Stimulated activated CD8-positive, alpha-beta memory T cell treated with anti-CD3 and anti-CD28 coated beads, Interleukin-15, amount 100 ng/mL, for 48 hours (primary cell): Measurements from ENCODE around the gene EN2.

Experiments
- DNase-seq, 2 donors: peaks; one replicate each; pipeline ENCODE4 v3.0.0-alpha.2; 2020; ENCODE audit warnings: low read depth in 2 of 2

The EN2 gene

DNA sequence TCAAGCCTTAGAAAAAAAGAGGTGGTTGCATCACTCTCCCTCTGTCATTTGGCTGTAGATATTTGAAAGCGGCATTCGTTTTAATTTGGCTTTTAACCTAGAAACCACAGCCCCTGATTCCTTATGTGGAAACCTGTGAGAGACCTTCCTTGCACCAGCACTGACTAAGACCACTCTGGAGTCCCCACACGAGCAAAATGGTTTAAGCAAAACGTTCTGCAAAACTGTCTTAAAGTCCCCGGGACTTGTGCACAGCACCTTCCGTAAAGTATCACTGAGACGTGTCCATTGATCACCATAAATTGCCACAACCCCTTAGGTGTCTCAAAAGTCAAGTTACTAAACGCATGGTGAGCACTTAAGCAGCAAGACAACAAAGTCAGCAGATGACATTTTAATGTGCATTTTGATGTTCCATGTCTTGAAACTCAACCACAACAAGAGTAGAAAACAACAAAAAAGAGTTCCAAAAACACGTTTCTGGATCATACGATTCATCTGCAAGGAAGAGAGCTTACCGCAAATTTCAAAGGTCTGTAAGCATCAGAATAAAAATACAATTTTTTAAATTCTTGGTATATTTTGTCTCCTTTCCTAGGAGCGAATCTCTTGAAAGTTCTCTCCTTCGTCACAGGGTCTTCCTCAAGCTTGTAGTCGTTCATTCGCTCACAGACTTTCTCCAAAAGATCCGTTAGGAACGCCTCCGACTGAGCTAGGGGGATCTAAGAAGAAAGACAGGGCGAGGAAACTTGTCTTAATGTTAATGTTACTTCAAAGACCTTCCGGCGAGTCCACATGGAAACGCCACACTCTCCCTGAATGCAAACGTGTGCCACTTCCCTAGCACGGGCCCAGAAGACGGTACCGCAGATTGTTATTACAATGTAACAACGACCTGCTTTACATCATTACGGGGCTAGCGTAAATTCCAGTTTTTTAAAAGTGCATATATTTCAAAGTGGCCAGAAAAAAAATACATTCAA is 50.7 kb downstream of the EN2 start:
- no peak for DNase-seq

DNA sequence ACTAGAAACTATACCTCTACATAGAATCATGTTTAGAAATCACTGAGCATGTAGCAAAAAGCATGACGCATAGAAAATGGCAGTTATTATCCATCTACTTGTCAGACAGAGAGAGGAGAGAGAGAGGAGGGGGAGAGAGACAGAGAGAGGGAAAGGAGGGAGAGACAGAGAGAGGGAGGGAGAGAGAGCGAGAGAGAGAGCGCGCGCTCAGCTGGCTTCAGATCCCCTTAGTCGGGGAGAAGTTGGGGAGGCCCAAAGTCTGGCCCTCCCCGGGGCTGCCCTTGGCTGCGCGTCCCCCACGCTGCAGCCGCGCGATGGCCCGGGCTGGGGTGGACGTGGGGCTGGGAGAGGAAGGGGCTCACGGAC is 51.4 kb downstream of the EN2 start:
- no peak for DNase-seq

DNA sequence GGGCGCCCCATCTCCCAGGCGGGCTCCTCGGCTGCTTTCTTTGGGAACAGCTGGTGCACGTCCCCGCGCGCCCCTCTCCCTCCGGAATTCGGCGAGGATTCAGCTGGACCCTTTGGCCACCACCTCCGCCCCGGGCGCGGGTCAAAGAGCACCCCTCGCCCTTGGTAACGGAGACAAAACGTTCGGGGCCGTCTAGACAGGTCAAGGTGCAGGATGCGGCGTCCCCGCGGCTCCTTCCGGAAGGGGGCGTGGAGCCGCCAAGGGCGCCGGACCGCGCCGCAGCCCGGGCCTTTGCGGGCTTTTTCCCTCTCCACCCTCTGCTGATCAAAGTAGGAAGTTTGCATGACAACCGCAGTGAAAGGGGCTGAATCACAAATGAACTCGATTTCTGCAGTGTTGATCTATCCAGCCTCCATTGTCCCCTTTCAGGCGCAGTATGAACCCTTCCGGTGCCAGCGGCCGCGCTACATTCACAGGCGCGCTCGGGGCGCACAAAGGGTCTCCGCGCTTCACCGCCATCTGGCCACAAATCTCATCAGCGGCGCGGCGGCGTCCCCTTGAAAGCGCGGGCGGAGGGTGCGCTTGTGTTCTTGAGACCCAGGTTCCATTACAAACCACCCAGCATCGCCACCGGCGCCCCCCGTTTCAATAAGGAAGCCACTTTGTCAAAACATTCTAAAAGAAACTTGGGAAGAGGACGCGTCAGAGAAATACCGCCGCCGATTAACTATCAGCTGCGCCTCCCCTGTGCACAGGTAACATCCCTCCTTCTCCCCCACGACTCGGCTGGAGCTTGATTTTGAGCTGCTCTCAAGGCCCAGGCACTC is 52.0 kb downstream of the EN2 start:
- no peak for DNase-seq

DNA sequence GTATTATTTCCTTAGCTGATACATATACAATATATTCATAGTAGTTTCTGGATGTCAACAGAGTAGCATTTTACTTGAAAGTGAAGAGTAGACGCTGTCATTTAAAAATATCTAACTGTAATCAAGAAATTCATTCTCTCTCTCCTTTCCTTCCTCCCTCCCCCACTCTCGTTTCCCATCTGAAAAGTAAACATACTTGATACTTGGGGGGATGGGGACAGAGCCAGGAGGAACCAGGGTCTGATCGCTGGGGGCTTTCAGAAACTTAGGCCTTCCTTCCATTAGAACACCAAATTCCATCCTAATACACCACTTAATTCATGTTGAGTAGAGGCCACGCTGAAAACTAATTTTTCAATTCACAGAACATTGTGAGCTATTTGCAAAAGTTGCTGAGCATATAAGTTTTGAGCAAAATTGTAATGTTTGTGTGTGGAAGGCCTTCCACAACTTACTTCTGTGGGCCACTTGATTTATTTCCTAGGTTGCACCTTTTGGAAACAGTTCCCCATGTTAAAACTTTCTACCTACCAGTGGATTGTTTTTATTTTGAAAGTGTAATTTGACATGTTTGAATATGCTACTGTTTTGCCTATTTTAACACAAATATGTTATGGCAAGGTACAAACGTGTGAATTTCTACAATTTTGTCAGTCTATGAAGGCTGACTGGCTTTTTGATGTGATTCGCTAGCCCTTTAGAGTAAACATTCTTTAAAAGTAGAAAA is 53.2 kb downstream of the EN2 start:
- no peak for DNase-seq

DNA sequence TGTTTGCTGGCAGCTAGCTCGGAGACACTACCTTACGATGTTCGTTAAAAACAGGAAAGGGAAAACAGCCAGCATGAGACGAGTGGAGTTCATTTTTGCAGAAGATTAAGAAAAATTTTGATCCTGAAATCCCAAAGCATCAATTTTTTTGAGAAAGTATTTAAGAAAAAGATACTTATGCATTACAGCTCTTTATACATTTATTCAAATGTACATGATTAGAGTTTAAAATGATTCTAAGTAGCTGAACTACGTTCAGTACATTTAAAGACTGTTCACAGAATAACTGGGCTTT is 53.7 kb downstream of the EN2 start:
- DNase-seq: no peak

DNA sequence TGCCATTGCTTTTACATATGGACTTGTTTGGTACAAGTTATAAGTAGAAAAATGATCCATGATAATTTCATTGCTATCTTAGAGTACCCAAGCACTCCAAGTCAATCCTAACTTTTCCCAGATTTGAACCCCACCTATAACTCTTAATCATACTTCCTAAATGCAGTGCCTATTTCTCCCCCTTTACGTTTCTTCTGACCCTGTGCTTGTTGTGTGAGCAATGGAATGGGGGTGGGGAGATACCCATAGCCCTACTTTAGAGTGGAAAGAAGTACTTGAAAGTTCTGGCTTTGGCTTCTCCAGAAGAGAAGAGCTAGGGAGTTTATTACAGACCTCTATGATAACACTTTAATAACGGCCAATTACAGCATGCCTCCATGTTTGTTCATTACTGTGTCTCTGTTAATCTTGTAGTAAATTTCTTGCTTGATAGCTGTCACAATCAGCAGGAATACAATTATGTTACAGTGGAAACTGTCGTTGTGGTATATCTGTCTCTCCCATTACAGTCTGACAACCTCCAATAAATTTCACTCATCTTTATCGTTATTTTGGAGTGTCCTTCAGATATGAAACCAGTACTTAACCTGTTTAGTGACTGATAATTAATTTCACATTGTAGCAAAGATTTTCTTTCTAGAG is 54.4 kb downstream of the EN2 start:
- no peak for DNase-seq

DNA sequence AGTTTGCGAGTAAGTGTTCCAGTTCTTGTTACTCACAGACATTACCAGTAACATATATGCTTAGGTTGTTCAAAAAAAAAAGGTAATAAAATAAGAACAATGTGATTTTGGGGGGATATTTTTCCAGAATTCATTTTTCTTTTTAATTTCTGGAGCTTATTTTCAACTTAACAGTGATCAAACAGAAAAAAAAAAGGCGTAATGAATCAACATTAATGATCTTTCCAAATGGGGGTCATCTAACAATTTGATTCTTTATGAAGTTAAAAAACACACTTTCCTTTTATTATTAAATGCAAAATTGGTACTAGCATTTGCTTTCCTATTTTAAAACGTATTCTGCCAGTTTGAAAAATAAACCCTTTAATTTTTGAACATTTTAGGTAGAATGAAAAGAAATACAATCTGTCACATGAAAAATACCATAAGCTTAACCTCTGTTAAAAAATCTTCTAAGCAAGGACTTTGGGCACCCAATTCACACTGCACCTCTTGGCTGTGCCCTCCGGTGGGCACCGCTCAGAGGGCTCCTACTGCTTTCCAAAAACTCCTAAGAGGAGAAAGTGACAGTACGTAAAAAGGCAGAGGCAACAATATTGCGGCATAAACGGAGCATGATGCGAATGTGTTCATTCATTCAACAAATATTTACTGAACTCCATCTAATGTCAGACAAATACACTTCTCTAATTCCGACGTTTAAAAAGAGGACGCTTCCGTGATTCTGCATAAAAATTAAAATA is 55.8 kb downstream of the EN2 start:
- DNase-seq: no peak

DNA sequence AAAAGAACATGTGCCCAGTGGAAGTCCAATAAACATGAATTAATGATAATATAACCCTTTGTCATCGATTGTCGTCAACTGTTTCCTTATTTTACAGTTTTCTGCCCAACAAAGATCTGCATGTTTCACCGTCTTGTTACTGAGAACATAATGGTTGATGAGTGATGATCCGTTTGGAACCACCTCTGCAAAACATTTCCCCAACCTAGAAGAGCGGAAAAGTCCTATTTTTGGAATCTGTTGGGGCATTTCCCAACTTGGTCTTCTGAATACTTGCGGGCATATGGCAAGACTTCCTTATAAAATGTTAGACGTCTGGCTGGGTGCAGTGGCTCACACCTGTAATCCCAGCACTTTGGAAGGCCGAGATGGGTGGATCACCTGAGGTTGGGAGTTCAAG is 56.4 kb downstream of the EN2 start:
- DNase-seq: no peak
